Measurements from ENCODE around the gene WDR18.
A peak's percentile ranks its signal among the peaks of the same experiment; 100 is the strongest.

Gene WDR18

DNA sequence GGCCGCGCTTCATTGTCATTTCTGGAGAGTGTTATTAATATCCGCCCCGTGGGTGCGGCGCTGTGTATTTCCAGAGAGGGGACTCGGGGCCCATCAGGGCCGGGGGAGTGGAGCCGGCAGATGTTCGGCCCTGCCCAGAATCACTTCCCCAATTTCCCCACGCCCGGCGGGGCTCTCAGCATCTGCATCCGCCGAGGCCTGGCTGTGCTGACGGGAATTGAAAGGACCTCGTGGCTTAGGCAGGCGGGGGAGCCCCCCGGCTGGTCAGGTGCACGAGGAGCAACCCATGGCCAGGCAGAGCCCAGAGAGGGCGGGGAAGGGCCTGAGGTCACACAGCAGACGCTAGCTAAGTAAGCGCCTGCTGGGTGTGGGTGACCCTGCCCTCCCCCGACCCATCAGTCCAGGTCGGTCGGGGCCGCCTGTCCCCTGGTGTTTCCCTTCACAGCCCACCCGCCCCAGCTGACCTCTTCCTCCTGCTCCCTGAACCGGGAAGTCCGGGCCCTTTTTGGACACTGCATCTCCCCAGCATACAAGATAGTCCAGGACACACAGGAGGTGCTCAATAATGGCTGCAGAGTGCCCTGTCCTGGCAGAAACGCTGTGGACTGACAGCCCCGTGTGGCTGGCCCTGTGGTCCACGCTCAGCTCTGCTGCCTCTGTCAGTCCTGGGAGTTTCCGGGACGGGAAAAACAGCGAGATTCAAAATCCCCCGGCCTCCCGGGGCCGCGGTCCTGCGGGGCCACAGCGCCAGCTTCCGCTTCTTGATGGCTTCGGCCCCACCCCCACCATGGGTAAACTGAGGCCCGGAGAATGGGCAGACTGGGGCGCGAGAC lies 36.2 kb upstream of the WDR18 start:
- H3K4me3 ChIP-seq (ENCODE audit: low read depth, low read length) = no peak overlapping the region
- H3K36me3 ChIP-seq = peaks cover 14% of the 10 kb centered on the region
- DNase-seq = no peak
- H3K27ac ChIP-seq = no peak overlapping the region; the same call in 1 of the 2 replicates
- TF ChIP-seq, protein P1, sequence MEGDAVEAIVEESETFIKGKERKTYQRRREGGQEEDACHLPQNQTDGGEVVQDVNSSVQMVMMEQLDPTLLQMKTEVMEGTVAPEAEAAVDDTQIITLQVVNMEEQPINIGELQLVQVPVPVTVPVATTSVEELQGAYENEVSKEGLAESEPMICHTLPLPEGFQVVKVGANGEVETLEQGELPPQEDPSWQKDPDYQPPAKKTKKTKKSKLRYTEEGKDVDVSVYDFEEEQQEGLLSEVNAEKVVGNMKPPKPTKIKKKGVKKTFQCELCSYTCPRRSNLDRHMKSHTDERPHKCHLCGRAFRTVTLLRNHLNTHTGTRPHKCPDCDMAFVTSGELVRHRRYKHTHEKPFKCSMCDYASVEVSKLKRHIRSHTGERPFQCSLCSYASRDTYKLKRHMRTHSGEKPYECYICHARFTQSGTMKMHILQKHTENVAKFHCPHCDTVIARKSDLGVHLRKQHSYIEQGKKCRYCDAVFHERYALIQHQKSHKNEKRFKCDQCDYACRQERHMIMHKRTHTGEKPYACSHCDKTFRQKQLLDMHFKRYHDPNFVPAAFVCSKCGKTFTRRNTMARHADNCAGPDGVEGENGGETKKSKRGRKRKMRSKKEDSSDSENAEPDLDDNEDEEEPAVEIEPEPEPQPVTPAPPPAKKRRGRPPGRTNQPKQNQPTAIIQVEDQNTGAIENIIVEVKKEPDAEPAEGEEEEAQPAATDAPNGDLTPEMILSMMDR (IDR thresholded peaks at IDR 0.05; ENCODE audit: low read depth, low read length) = no peak
- H3K9me3 ChIP-seq (ENCODE audit: severe bottlenecking) = no peaks in the 10 kb centered on the region
- no peaks in the 10 kb centered on the region for H3K27me3 ChIP-seq (ENCODE audit: insufficient read depth, low read depth, severe bottlenecking)

DNA sequence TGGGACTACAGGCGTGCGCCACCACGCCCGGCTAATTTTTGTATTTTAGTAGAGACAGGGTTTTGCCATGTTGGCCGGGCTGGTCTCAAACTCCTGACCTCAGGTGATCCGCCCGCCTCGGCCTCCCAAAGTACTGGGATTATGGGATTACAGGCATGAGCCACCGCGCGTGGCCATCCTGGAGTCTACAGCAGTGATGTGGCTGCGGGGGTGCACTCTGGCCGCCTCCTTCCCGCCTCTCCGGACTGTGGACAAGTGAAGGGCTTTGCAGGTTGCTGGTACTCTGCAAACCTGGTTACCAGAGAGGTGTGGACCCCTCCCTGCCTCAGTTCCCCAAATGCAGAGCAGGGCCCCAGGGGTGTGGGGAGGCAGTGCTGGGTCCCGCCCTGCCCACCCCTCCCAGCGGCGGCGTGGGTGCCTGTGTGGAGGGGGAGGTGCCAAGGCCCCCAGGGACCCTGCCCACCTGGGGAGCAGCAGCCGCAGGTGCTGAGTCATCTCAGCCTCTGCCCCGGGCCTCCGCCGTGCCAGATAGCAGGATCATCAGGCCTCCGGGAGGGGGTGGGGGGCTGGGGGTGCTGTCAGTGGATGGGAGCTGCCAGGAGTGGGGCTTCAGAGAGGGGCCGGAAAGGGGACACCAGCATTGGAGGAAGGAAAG lies 35.2 kb upstream of the WDR18 start:
- peak; percentile 82 for DNase-seq
- peak overlapping the region; percentile 46 for H3K27ac ChIP-seq
- TF ChIP-seq, protein P1 (IDR thresholded peaks at IDR 0.05; ENCODE audit: low read depth, low read length) = no peak
- H3K9me3 ChIP-seq (ENCODE audit: severe bottlenecking) = no peaks in the 10 kb centered on the region
- no peaks in the 10 kb centered on the region for H3K27me3 ChIP-seq (ENCODE audit: insufficient read depth, low read depth, severe bottlenecking)
- no peak overlapping the region for H3K4me3 ChIP-seq (ENCODE audit: low read depth, low read length)
- H3K36me3 ChIP-seq = peaks cover 13% of the 10 kb centered on the region

DNA sequence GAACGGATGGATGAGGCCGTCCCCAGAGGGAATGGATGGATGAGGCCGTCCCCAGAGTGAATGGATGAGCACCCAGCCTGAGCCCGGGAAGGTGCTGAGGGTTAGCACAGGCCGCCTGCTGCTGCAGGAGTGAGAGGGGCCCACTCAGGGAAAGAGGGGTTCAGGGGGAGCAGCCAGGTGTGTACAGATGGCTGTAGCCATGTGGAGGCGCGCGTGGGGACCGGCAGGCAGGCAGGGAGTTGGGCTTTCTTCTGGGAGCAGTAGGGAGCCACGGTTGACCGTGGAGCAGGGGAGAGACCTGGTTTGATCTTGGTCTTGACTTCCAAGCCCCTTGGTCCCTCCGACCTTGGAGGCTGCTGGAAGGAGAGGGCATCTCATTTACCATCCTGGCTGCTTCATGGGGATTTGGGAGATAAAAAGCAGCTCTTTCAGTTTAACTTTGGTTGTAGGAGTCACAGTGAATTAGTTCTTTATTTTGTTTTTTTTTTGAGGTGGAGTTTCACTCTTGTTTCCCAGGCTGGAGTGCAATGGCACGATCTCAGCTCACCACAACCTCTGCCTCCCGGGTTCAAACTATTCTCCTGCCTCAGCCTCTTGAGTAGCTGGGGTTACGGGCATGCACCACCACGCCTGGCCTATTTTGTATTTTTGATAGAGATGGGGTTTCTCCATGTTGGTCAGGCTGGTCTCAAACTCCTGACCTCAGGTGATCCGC lies 33.6 kb upstream of the WDR18 start:
- peaks cover 13% of the 10 kb centered on the region for H3K36me3 ChIP-seq
- TF ChIP-seq, protein P1 (IDR thresholded peaks at IDR 0.05; ENCODE audit: low read depth, low read length) = no peak
- no peak for DNase-seq
- no peaks in the 10 kb centered on the region for H3K27me3 ChIP-seq (ENCODE audit: insufficient read depth, low read depth, severe bottlenecking)
- no peak overlapping the region for H3K27ac ChIP-seq
- no peaks in the 10 kb centered on the region for H3K9me3 ChIP-seq (ENCODE audit: severe bottlenecking)
- no peak overlapping the region for H3K4me3 ChIP-seq (ENCODE audit: low read depth, low read length)

DNA sequence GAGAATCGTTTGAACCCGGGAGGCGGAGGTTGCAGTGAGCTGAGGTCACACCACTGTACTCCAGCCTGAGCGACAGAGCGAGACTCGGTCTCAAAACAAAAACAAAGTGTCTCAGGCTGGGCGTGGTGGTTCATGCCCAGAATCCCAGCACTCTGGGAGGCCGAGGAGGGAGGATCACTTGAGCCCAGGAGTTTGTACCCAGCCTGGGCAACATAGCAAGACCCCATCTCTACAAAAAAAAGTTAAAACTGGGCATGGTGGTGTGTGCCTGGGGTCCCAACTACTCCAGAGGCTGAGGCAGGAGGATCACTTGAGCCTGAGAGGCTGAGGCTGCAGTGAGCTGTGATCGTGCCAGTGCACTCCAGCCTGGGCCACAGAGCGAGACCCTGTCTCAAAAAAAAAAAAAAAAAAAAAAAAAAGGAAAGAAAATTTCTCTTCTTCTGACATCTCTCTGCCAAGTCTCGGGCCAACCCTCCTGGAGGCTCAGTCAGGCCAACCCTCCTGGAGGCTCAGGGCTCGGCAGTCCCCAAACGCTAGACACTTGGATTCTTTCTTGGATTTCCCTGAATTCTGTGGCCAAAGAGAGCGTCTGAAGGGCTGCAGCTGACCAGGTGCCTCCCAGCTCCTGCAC lies 32.0 kb upstream of the WDR18 start:
- H3K27ac ChIP-seq = no peak overlapping the region
- H3K27me3 ChIP-seq (ENCODE audit: insufficient read depth, low read depth, severe bottlenecking) = no peaks in the 10 kb centered on the region
- DNase-seq = no peak
- TF ChIP-seq, protein P1 (IDR thresholded peaks at IDR 0.05; ENCODE audit: low read depth, low read length) = no peak
- no peaks in the 10 kb centered on the region for H3K9me3 ChIP-seq (ENCODE audit: severe bottlenecking)
- no peak overlapping the region for H3K4me3 ChIP-seq (ENCODE audit: low read depth, low read length)
- H3K36me3 ChIP-seq = peaks cover 11% of the 10 kb centered on the region

DNA sequence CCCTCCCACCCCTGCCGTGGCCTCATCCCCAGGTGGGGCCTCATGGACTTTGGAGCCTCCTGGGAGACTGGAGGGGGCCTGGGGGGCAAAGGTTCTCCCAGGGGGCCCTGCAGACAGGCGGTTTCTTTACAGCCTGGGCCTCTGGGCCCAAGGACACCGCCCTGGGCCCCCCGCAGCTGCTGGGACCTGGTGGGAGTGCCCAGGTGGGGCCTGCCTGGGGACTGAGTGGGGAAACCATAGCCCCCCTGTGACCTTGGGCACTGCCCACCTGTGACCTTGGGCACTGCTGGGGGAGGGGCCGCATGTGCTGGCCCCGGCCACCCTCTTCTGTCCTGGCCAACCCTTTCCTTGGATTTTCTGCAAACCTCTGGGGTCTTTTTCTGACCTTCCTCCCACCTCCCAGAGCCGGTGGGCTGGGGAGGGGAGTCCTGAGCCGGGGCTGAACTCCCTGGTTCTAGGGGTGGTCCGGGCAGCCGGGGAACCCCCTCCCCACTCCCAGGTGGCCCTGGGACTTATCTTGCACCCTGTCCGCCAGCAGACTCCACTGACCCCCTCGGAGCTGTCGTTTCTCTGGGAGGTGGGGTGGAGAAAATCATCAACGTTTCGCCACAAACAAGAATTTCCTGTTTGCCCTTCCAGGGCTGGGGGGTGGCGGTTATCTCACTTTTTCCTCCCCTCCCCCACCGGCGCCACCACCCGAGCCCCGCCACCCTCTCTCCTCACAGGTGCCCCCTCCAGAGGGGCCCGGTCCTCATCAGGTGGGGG lies 31.3 kb upstream of the WDR18 start:
- H3K4me3 ChIP-seq (ENCODE audit: low read depth, low read length) = no peak overlapping the region
- DNase-seq = no peak
- TF ChIP-seq, protein P1 (IDR thresholded peaks at IDR 0.05; ENCODE audit: low read depth, low read length) = no peak
- peaks cover 5% of the 10 kb centered on the region for H3K36me3 ChIP-seq
- H3K27me3 ChIP-seq (ENCODE audit: insufficient read depth, low read depth, severe bottlenecking) = no peaks in the 10 kb centered on the region
- H3K9me3 ChIP-seq (ENCODE audit: severe bottlenecking) = no peaks in the 10 kb centered on the region
- no peak overlapping the region for H3K27ac ChIP-seq

Data from WERI-Rb-1 (cell line).